HG02610 (cell line): Measurements from ENCODE around the gene STK11IP.

Experiments used
- ATAC-seq: cut with Tn5 transposase; IDR thresholded peaks from one replicate; pipeline ENCODE4 v1.9.1; 2021; ENCODE audit warnings: mild to moderate bottlenecking, moderate library complexity; ENCODE audit not compliant: unreplicated experiment

The STK11IP gene

GRCh38 chr2:219575566-219576504, 21.8 kb upstream of the STK11IP start:
- ATAC-seq: no peak

- no peak for ATAC-seq
These were observed 20.9 kb upstream of the STK11IP start for GRCh38 chr2:219576505-219577388.

GRCh38 chr2:219578811-219579613, 18.6 kb upstream of the STK11IP start:
- no peak for ATAC-seq

GRCh38 chr2:219581346-219581745, 16.3 kb upstream of the STK11IP start:
- ATAC-seq: no peak

- no peak for ATAC-seq
These were observed 6.6 kb upstream of the STK11IP start for GRCh38 chr2:219591091-219591490.

GRCh38 chr2:219592736-219593135, 4.9 kb upstream of the STK11IP start:
- ATAC-seq: no peak

GRCh38 chr2:219593154-219593553, 4.5 kb upstream of the STK11IP start:
- ATAC-seq: no peak

GRCh38 chr2:219595256-219595655, 2.4 kb upstream of the STK11IP start:
- ATAC-seq: no peak

- no peak for ATAC-seq
These were observed 604 bp upstream of the STK11IP start for GRCh38 chr2:219596954-219597551.

GRCh38 chr2:219598308-219599078, 836 bp downstream of the STK11IP start:
- no peak for ATAC-seq

GRCh38 chr2:219603771-219604170, 6.1 kb downstream of the STK11IP start:
- ATAC-seq: no peak

- ATAC-seq: no peak
These were observed 7.9 kb downstream of the STK11IP start for GRCh38 chr2:219605607-219605954.

GRCh38 chr2:219607931-219608330, 10.3 kb downstream of the STK11IP start:
- ATAC-seq: no peak

- ATAC-seq: no peak
These were observed 10.8 kb downstream of the STK11IP start for GRCh38 chr2:219608399-219608964.

GRCh38 chr2:219609149-219609750, 11.6 kb downstream of the STK11IP start:
- ATAC-seq: no peak

- no peak for ATAC-seq
These were observed 13.6 kb downstream of the STK11IP start for GRCh38 chr2:219611306-219611705.

- no peak for ATAC-seq
These were observed 14.4 kb downstream of the STK11IP start for GRCh38 chr2:219611866-219612576.

- no peak for ATAC-seq
These were observed 15.1 kb downstream of the STK11IP start for GRCh38 chr2:219612577-219613286.
